RWPE2 (cell line): Measurements from ENCODE around the gene MOB2.

Experiments
- ATAC-seq: fragments of 200-7000 bp; cut with Tn5 transposase; 3 replicates; pipeline ENCODE4 v1.9.1; 2021; ENCODE audit warnings: low read depth
- DNase-seq: peaks from one replicate; pipeline ENCODE4 v3.0.0-alpha.2; 2020; ENCODE audit warnings: low spot score
- H3K27ac ChIP-seq: fragments of 450-650 bp; 2 replicates; pipeline ENCODE4 v1.5.1; 2017; ENCODE audit warnings: mild to moderate bottlenecking; ENCODE audit not compliant: poor library complexity, severe bottlenecking
- H3K27me3 ChIP-seq: fragments of 250-450 bp; sonication (Bioruptor Pico); 2 replicates; pipeline ENCODE4 v1.5.1; 2021; ENCODE audit warnings: mild to moderate bottlenecking, moderate library complexity; ENCODE audit not compliant: insufficient read depth, poor library complexity, severe bottlenecking
- H3K36me3 ChIP-seq: fragments of 250-450 bp; sonication (Bioruptor Pico); 2 replicates; pipeline ENCODE4 v1.5.1; 2020; ENCODE audit warnings: low read depth, mild to moderate bottlenecking, moderate library complexity
- H3K4me1 ChIP-seq: fragments of 250-450 bp; sonication (Bioruptor Pico); 2 replicates; pipeline ENCODE4 v1.5.1; 2021; ENCODE audit warnings: mild to moderate bottlenecking, moderate library complexity; ENCODE audit not compliant: insufficient read depth, poor library complexity, severe bottlenecking
- H3K4me3 ChIP-seq: fragments of 250-450 bp; sonication (Bioruptor Pico); 2 replicates; pipeline ENCODE4 v1.5.1; 2021; ENCODE audit warnings: mild to moderate bottlenecking, moderate library complexity; ENCODE audit not compliant: severe bottlenecking
- H3K9me3 ChIP-seq: fragments of 250-450 bp; sonication (Bioruptor Pico); 2 replicates; pipeline ENCODE4 v1.5.1; 2021; ENCODE audit warnings: mild to moderate bottlenecking, moderate library complexity; ENCODE audit not compliant: severe bottlenecking
- TF ChIP-seq, protein P1 (sequence below): fragments of 450-650 bp; IDR thresholded peaks from one replicate; pipeline ENCODE4 v1.5.1; 2017; ENCODE audit warnings: mild to moderate bottlenecking, moderate library complexity; ENCODE audit not compliant: poor library complexity, severe bottlenecking

The MOB2 gene

GRCh38 chr11:1504138-1504537 is 17.6 kb upstream of the MOB2 start:
- H3K4me3 ChIP-seq, result no peak overlapping the region
- no peaks in the 10 kb centered on the region for H3K9me3 ChIP-seq
- no peak for DNase-seq
- ATAC-seq, result no peak
- H3K27ac ChIP-seq, result no peak overlapping the region
- H3K27me3 ChIP-seq, result no peaks in the 10 kb centered on the region
- TF ChIP-seq, protein P1, sequence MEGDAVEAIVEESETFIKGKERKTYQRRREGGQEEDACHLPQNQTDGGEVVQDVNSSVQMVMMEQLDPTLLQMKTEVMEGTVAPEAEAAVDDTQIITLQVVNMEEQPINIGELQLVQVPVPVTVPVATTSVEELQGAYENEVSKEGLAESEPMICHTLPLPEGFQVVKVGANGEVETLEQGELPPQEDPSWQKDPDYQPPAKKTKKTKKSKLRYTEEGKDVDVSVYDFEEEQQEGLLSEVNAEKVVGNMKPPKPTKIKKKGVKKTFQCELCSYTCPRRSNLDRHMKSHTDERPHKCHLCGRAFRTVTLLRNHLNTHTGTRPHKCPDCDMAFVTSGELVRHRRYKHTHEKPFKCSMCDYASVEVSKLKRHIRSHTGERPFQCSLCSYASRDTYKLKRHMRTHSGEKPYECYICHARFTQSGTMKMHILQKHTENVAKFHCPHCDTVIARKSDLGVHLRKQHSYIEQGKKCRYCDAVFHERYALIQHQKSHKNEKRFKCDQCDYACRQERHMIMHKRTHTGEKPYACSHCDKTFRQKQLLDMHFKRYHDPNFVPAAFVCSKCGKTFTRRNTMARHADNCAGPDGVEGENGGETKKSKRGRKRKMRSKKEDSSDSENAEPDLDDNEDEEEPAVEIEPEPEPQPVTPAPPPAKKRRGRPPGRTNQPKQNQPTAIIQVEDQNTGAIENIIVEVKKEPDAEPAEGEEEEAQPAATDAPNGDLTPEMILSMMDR, result no peak
- H3K4me1 ChIP-seq, result no peaks in the 10 kb centered on the region
- no peaks in the 10 kb centered on the region for H3K36me3 ChIP-seq

DNA sequence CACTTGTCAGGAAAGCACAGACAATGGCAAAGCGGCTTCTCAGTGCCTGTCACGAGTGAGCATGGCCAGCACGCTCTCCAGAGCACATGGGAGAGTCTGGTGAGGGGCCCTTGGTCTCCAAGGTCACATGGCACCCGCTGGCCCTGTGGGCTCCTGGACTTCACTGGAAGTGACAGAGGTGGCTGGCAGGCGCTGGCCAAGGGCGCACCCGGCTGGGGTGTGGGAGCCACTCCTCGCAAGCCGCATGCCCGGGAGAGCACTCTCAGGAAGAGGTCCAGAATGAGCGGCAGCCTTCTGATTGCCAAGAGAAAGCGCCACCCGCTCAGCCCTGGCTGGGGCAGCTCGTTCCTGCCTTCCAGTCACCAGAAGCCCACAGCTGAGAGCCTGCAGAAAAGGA is 17.1 kb upstream of the MOB2 start:
- Histone ChIP-seq H3K4me1 (no peaks in the 10 kb centered on the region), H3K4me3 (no peak overlapping the region), H3K27ac (no peak overlapping the region), H3K9me3 (no peaks in the 10 kb centered on the region), H3K36me3 (no peaks in the 10 kb centered on the region), H3K27me3 (no peaks in the 10 kb centered on the region)
- ATAC-seq, result no peak
- DNase-seq, result no peak
- TF ChIP-seq, protein P1, result no peak

DNA sequence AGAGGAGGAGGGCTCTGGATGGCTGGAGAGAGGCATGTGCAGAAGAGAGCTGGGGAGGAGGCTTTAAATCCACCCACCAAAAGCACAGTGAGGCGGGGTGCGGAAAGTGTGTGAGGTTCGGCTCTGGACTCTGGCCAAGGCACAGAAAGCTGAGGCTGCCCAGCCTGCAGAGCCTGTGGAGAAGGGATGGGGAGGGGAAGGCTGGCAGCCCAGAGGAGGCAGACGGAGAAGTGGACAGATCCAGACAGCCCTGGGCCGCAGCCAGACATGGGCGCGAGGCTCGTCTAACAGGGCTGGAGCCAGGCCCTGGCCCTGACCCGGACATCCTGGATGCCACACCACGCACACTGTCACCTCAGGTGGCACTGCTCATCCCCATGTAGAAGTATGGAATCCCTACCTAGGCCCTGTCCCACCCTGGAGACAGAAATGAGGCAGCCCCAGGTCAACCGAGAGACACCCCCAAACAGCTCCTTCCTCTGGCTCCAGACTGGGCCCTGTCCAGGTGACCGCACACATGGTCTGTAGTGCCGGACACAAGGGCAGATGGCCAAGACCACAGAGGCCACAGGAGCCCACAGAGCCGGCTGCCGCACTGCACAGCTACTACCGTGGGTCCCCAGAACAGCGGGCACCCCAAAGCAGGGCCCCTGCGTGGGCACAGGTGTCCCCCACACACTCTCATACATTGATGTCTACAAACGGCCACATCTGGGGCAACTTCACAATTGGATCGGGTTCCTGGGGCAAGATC is 16.6 kb upstream of the MOB2 start:
- DNase-seq (no peak), ATAC-seq (no peak)
- no peaks in the 10 kb centered on the region for H3K4me1 ChIP-seq

DNA sequence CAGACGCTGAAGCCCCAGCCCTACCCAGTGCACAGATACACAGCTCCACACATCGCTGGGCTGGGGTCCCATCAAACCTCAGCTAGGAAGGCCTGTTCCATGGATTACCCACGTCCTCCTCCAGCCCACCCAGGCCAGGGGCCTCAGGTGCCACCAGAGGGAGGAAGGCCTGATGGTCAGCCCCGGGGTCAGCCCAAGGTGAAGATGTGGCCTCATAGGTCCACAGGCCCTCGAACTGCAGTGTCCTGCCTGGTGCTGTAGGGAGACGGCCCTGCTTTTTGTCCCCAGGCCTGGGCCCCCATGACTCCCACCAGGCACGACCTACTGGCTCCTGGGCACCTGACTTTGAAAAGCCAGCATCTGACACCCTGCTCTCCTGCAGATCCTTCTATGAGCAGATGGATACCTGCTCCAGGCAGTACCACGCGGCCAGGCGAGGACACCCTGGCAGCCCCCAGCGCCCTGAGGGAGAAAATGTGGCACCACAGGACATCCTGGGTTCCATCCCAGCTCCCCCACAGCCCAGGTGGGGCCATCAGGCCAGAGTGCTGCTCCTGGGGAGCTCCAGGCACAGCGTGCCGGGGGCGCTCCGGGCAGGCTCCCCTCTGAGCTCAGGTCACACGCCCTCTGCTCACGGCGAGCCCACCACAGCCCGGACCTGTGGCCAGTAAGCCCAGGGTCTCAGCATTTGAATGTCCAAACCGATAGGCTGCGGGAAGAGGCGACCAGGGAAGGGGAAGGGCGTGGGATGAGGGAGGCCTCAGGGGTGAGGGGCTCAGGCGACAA is 15.8 kb upstream of the MOB2 start:
- ATAC-seq (no peak), DNase-seq (no peak)
- Histone ChIP-seq H3K9me3 (no peaks in the 10 kb centered on the region), H3K4me3 (no peak overlapping the region), H3K27ac (no peak overlapping the region), H3K27me3 (no peaks in the 10 kb centered on the region), H3K36me3 (no peaks in the 10 kb centered on the region), H3K4me1 (no peaks in the 10 kb centered on the region)
- TF ChIP-seq, protein P1, result no peak

More for the DNA sequence above, 16.6 kb upstream of the MOB2 start:
- no peaks in the 10 kb centered on the region for H3K27me3 ChIP-seq
- no peaks in the 10 kb centered on the region for H3K36me3 ChIP-seq
- TF ChIP-seq, protein P1, result no peak
- H3K9me3 ChIP-seq, result no peaks in the 10 kb centered on the region
- H3K27ac ChIP-seq, result no peak overlapping the region
- H3K4me3 ChIP-seq, result no peak overlapping the region
